Transverse colon (tissue), 3 donors: ENCODE results near the gene ATPAF2.
"Not testable (repeated sequence)": the region's sequence is repeated elsewhere in the genome, so short reads cannot be mapped to it uniquely, and the experiment has no call there.

ENCODE experiments used
- CTCF ChIP-seq, 5 experiments: fragments of 200-600 bp in 3 of 5; fragments of 450-650 bp in 2 of 5; sonication (generic) in 3 of 5; IDR thresholded peaks; 1 replicate in 2 of 5; 2 replicates in 3 of 5; pipeline ENCODE4 v1.5.1; 2016 to 2017; ENCODE audit warnings: antibody characterized with exemption in 5 of 5, inconsistent platforms in 3 of 5, mild to moderate bottlenecking in 2 of 5, moderate library complexity in 1 of 5
- EP300 ChIP-seq: sonication (generic); formaldehyde crosslinking; IDR thresholded peaks from one replicate; pipeline ENCODE4 v1.6.1; 2017; ENCODE audit warnings: antibody characterized with exemption, low read depth
- POLR2A ChIP-seq: fragments of 450-650 bp; IDR thresholded peaks from one replicate; pipeline ENCODE4 v1.6.1; 2016; ENCODE audit warnings: antibody characterized with exemption, mild to moderate bottlenecking, moderate library complexity

DNA sequence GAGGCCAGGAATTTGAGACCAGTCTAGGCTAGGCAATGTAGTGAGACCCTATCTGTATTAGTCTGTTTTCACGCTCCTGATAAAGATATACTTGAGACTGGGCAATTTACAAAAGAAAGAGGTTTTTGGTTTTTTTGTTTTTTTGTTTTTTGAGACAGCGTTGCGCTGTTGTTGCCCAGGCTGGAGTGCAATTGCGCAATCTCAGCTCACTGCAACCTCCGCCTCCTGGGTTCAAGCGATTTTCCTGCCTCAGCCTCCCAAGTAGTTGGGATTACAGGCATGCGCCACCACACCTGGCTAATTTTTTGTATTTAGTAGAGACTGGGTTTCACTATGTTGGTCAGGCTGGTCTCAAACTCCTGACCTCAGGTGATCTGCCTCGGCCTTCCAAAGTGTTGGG lies 43.1 kb downstream of the ATPAF2 start:
- not testable (repeated sequence) for TF ChIP-seq CTCF (IDR thresholded peaks at IDR 0.05); EP300; POLR2A
